PC-9 (cell line): ENCODE data around the gene CDH12. TPM values are rescaled to one million over a fixed set of nuclear protein-coding genes. Genes with fewer than 3 reads are reported as not detected.
"Not testable (repeated sequence)": the region's sequence is repeated elsewhere in the genome, so short reads cannot be mapped to it uniquely, and the experiment has no call there.

ENCODE experiments used
- BruUV-seq: library from RNA; stranded (reverse); fragments of 400-500 nt; replicated peaks from 2 replicates; lab custom pipeline; 2021; lab: Mats Ljungman, UMichigan
- CTCF ChIA-PET: fragments of 300-600 bp; sonication (Branson Sonifier 250); formaldehyde crosslinking; loops from one replicate; lab custom pipeline; 2022; ENCODE audit warnings: antibody characterized with exemption; lab: Charles Lee
- POLR2A ChIA-PET: fragments of 300-600 bp; sonication (Branson Sonifier 250); formaldehyde crosslinking; loops from one replicate; lab custom pipeline; 2022; ENCODE audit warnings: antibody characterized with exemption; ENCODE audit not compliant: unreplicated experiment; lab: Charles Lee
- DNase-seq, 2 experiments: peaks; one replicate each; pipeline versions ENCODE4 v3.0.0 to v3.0.0-alpha.2; 2015 to 2022; ENCODE audit warnings: mixed read lengths in 1 of 2
- H2AFZ ChIP-seq: fragments of 200-600 bp; sonication (generic); 2 replicates; pipeline ENCODE4 v1.8.1; 2017; ENCODE audit warnings: antibody characterized with exemption
- H3F3A ChIP-seq: fragments of 200-600 bp; sonication (generic); 2 replicates; pipeline ENCODE4 v1.8.1; 2017; ENCODE audit warnings: antibody characterized with exemption, mild to moderate bottlenecking, low read depth; ENCODE audit not compliant: insufficient read depth
- H3K27ac ChIP-seq: fragments of 200-600 bp; sonication (generic); 2 replicates; pipeline ENCODE4 v1.6.1; 2016; ENCODE audit warnings: mixed run types
- H3K27me3 ChIP-seq: fragments of 200-600 bp; sonication (generic); 2 replicates; pipeline ENCODE4 v1.6.1; 2016; ENCODE audit warnings: low read depth, mixed run types; ENCODE audit not compliant: insufficient read depth
- H3K36me3 ChIP-seq: fragments of 200-600 bp; sonication (generic); 2 replicates; pipeline ENCODE4 v1.6.1; 2016; ENCODE audit warnings: low read depth, mixed run types
- H3K4me1 ChIP-seq: fragments of 200-600 bp; sonication (generic); replicated peaks from 2 replicates; pipeline ENCODE4 v1.6.1; 2016; ENCODE audit warnings: mixed run types; ENCODE audit not compliant: insufficient read depth
- H3K4me2 ChIP-seq: fragments of 200-600 bp; sonication (generic); 2 replicates; pipeline ENCODE4 v1.6.1; 2017; ENCODE audit warnings: mixed run types
- H3K4me3 ChIP-seq: fragments of 200-600 bp; sonication (generic); 2 replicates; pipeline ENCODE4 v1.6.1; 2016; ENCODE audit warnings: mixed run types
- H3K79me2 ChIP-seq: fragments of 200-600 bp; sonication (generic); 2 replicates; pipeline ENCODE4 v1.6.1; 2017; ENCODE audit warnings: low read depth, mixed run types
- H3K9me2 ChIP-seq: fragments of 200-600 bp; sonication (generic); 2 replicates; pipeline ENCODE4 v1.8.1; 2017; ENCODE audit warnings: mild to moderate bottlenecking; ENCODE audit not compliant: insufficient read depth
- H3K9me3 ChIP-seq: fragments of 200-600 bp; sonication (generic); 2 replicates; pipeline ENCODE4 v1.8.1; 2016; ENCODE audit warnings: low read depth; ENCODE audit not compliant: insufficient read depth
- H4K20me1 ChIP-seq: fragments of 200-600 bp; sonication (generic); 2 replicates; pipeline ENCODE4 v1.8.1; 2017; ENCODE audit not compliant: insufficient read depth
- CTCF ChIP-seq: fragments of 200-600 bp; sonication (generic); conservative IDR thresholded peaks from 2 replicates; pipeline ENCODE4 v1.6.1; 2017; ENCODE audit warnings: mixed run types, antibody characterized with exemption, mild to moderate bottlenecking, moderate library complexity
- EZH2 ChIP-seq: fragments of 200-600 bp; sonication (generic); IDR thresholded peaks from 2 replicates; pipeline ENCODE4 v1.8.0; 2017; ENCODE audit warnings: antibody characterized with exemption, low read depth
- intact Hi-C: fragments of 100-400 bp; cut with micrococcal nuclease; formaldehyde crosslinking; loops from one replicate; pipeline ENCODE4 v1.10.0; 2022; ENCODE audit not compliant: unreplicated experiment
- total RNA-seq: library from RNA; stranded (reverse); gene quantifications from 2 replicates; pipeline ENCODE4 v1.2.3, GENCODE V29; 2021

CDH12 gene
- total RNA-seq, 1 experiment from 2014 or later = not detected

- H3K4me2 ChIP-seq = no peak overlapping the region
Observed at GRCh38 chr5:22614486-22615094, 238.6 kb downstream of the CDH12 start.

GRCh38 chr5:22612928-22613327 is 240.2 kb downstream of the CDH12 start:
- H3K36me3 ChIP-seq = no peaks in the 10 kb centered on the region
- no peak for TF ChIP-seq CTCF
- no peak for TF ChIP-seq EZH2
- no peaks in the 10 kb centered on the region for H3F3A ChIP-seq
- H3K27ac ChIP-seq = no peak overlapping the region
- ChIA-PET POLR2A (no interaction called here), CTCF (no interaction called here)
- H3K4me3 ChIP-seq = no peak overlapping the region
- no TSS peak for BruUV-seq
- no peaks in the 10 kb centered on the region for H3K27me3 ChIP-seq
- H2AFZ ChIP-seq = no peak overlapping the region
- no peak overlapping the region for H3K4me2 ChIP-seq
- intact Hi-C loops = no loop called here
- H3K9me3 ChIP-seq = no peaks in the 10 kb centered on the region
- H3K4me1 ChIP-seq = no peaks in the 10 kb centered on the region
- H4K20me1 ChIP-seq = no peaks in the 10 kb centered on the region
- no peaks in the 10 kb centered on the region for H3K9me2 ChIP-seq
- DNase-seq = no peak
- H3K79me2 ChIP-seq = no peaks in the 10 kb centered on the region

More at GRCh38 chr5:22614486-22615094, 238.6 kb downstream of the CDH12 start:
- Histone ChIP-seq H3K4me3 (no peak overlapping the region), H3K36me3 (no peaks in the 10 kb centered on the region), H3K9me2 (no peaks in the 10 kb centered on the region), H3K79me2 (no peaks in the 10 kb centered on the region), H3K27ac (no peak overlapping the region), H3K27me3 (no peaks in the 10 kb centered on the region), H3K4me1 (no peaks in the 10 kb centered on the region), H3K9me3 (peaks cover 4% of the 10 kb centered on the region; the same call in 1 of the 2 replicates), H2AFZ (no peak overlapping the region), H3F3A (no peaks in the 10 kb centered on the region), H4K20me1 (no peaks in the 10 kb centered on the region)
- no TSS peak for BruUV-seq
- intact Hi-C loops = no loop called here
- ChIA-PET CTCF (no interaction called here), POLR2A (no interaction called here)
- no peak for DNase-seq
- no peak for TF ChIP-seq CTCF
- TF ChIP-seq EZH2 = no peak

DNA sequence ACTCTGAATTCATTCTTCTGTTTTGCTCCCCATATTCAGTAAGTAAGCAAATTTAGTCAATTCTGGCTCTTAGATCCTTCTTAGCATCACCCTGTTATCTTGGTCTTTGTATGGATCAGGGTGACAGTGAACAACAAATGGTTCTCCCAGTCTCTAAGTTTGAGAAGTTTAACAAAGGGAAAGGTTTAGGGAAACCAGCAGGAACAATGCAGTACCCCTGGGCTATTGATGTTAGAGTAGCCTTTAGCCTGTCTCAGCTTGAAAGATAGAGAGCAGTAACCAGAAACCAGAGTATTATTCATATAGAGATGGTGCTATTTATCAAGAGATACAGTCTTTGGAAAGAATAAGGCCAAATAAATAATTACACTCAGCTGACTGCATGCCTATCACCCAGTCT is 241.8 kb downstream of the CDH12 start:
- ChIA-PET CTCF (no interaction called here), POLR2A (no interaction called here)
- BruUV-seq = no TSS peak
- H3F3A ChIP-seq = no peaks in the 10 kb centered on the region
- H3K79me2 ChIP-seq = no peaks in the 10 kb centered on the region
- H3K4me2 ChIP-seq = no peak overlapping the region
- H2AFZ ChIP-seq = no peak overlapping the region
- H3K27ac ChIP-seq = no peak overlapping the region
- intact Hi-C loops = no loop called here
- no peak for DNase-seq
- no peaks in the 10 kb centered on the region for H3K27me3 ChIP-seq
- H4K20me1 ChIP-seq = no peaks in the 10 kb centered on the region
- H3K9me3 ChIP-seq = no peaks in the 10 kb centered on the region
- H3K4me1 ChIP-seq = no peaks in the 10 kb centered on the region
- no peaks in the 10 kb centered on the region for H3K9me2 ChIP-seq
- TF ChIP-seq CTCF = no peak
- TF ChIP-seq EZH2 = no peak
- no peak overlapping the region for H3K4me3 ChIP-seq
- H3K36me3 ChIP-seq = no peaks in the 10 kb centered on the region

GRCh38 chr5:22607498-22607897 is 245.6 kb downstream of the CDH12 start:
- POLR2A ChIA-PET, DNase-seq, H3K36me3 ChIP-seq, H3K4me2 ChIP-seq, H4K20me1 ChIP-seq, H3K27ac ChIP-seq, H2AFZ ChIP-seq, H3K27me3 ChIP-seq, BruUV-seq, H3F3A ChIP-seq, H3K9me3 ChIP-seq, H3K4me1 ChIP-seq, intact Hi-C loops, H3K9me2 ChIP-seq, H3K4me3 ChIP-seq, CTCF ChIA-PET, H3K79me2 ChIP-seq: not testable (repeated sequence)
